Measurements from ENCODE around the gene ATP4B.

GRCh38 chr13:113672002-113672651 lies 14.1 kb upstream of the ATP4B start:
- TF ChIP-seq, protein P1, sequence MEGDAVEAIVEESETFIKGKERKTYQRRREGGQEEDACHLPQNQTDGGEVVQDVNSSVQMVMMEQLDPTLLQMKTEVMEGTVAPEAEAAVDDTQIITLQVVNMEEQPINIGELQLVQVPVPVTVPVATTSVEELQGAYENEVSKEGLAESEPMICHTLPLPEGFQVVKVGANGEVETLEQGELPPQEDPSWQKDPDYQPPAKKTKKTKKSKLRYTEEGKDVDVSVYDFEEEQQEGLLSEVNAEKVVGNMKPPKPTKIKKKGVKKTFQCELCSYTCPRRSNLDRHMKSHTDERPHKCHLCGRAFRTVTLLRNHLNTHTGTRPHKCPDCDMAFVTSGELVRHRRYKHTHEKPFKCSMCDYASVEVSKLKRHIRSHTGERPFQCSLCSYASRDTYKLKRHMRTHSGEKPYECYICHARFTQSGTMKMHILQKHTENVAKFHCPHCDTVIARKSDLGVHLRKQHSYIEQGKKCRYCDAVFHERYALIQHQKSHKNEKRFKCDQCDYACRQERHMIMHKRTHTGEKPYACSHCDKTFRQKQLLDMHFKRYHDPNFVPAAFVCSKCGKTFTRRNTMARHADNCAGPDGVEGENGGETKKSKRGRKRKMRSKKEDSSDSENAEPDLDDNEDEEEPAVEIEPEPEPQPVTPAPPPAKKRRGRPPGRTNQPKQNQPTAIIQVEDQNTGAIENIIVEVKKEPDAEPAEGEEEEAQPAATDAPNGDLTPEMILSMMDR (IDR thresholded peaks at IDR 0.05; ENCODE audit: low read length) = no peak
- no peak for TF ChIP-seq EZH2 (optimal IDR thresholded peaks at IDR 0.05; ENCODE audit: low read depth, low read length)
- TF ChIP-seq EZH2phosphoT487 (IDR thresholded peaks at IDR 0.05; ENCODE audit: low read length) = no peak

Measured in MM.1S (cell line).